ENCODE data around the gene KRT7. TPM values are rescaled to one million over a fixed set of nuclear protein-coding genes. Genes with fewer than 3 reads are reported as not detected.

KRT7 gene
- total RNA-seq, 2 experiments from 2014 or later, result 3.4 to 3.9 TPM

DNA sequence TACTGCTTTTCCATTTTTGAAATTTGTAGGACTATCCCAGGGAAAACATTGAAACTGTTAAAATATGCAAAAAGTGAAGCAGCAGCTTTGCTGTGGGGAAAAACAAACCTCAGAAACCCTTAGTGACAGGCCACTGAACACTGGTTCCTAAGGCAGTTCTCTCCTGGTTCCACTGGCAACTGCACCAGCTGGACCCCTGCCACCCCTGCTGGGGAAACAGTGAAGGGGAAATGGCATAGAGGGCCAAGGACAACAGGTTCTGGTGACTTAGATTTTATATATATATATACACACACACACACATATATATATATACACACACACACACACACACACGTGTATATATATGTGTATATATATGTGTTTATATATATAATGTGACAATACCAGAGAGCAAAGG lies 16.2 kb upstream of the KRT7 start:
- Mint-ChIP-seq H3K36me3 (ENCODE audit: low read depth) (no peaks in the 10 kb centered on the region), H3K4me3 (no peak overlapping the region), H3K4me1 (peaks cover 8% of the 10 kb centered on the region), H3K9me3 (ENCODE audit: low read depth) (no peaks in the 10 kb centered on the region), H3K27ac (no peak overlapping the region), H3K27me3 (peaks cover 22% of the 10 kb centered on the region)
- ATAC-seq (no peak), DNase-seq (no peak)
- intact Hi-C loops (cut with DNase I, micrococcal nuclease), result no loop called here
- CTCF ChIA-PET, result interaction anchor here (0.6 to 1.2 kb wide), 2 partner anchors 46 to 62 kb away, joined by 3 to 7 read pairs; no protein-coding TSS in a partner anchor
- POLR2A ChIA-PET, result no interaction called here

DNA sequence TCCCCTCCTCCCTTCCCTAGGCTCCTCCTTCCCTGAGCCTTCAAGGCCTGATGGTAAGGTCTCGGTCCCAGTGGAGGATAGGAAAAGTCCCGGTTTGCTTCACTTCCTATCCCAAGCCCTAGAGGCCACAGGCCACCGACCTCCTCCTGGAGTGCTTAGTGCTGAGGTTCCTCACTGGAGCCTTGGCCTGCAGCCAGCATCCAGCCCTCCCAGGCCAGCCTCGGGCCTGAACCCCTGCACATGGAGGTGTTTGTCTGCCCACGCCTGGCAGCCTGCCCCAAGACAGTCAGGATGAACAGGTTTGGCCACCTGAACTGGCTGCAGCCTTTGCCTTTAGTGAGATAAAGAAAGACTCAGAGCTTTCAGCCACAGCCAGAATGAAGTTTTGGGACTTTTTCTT lies 15.8 kb upstream of the KRT7 start:
- DNase-seq (no peak), ATAC-seq (no peak)
- H3K36me3 Mint-ChIP-seq (ENCODE audit: low read depth), result no peaks in the 10 kb centered on the region
- CTCF ChIA-PET, result no interaction called here
- intact Hi-C loops (cut with DNase I, micrococcal nuclease), result no loop called here
- POLR2A ChIA-PET, result no interaction called here
- no peaks in the 10 kb centered on the region for H3K9me3 Mint-ChIP-seq (ENCODE audit: low read depth)
- peaks cover 22% of the 10 kb centered on the region for H3K27me3 Mint-ChIP-seq
- no peak overlapping the region for H3K27ac Mint-ChIP-seq
- peaks cover 12% of the 10 kb centered on the region for H3K4me1 Mint-ChIP-seq
- no peak overlapping the region for H3K4me3 Mint-ChIP-seq

GRCh38 chr12:52218001-52218400 lies 15.0 kb upstream of the KRT7 start:
- H3K27ac Mint-ChIP-seq, result no peak overlapping the region
- ChIA-PET POLR2A (no interaction called here), CTCF (no interaction called here)
- intact Hi-C loops (cut with DNase I, micrococcal nuclease), result no loop called here
- DNase-seq (no peak), ATAC-seq (no peak)
- no peaks in the 10 kb centered on the region for H3K36me3 Mint-ChIP-seq (ENCODE audit: low read depth)
- H3K9me3 Mint-ChIP-seq (ENCODE audit: low read depth), result no peaks in the 10 kb centered on the region
- H3K4me3 Mint-ChIP-seq, result no peak overlapping the region
- H3K27me3 Mint-ChIP-seq, result peaks cover 22% of the 10 kb centered on the region
- peaks cover 14% of the 10 kb centered on the region for H3K4me1 Mint-ChIP-seq

- ChIA-PET CTCF (no interaction called here), POLR2A (no interaction called here)
- Mint-ChIP-seq H3K4me3 (no peak overlapping the region), H3K27ac (no peak overlapping the region), H3K4me1 (peaks cover 20% of the 10 kb centered on the region), H3K27me3 (peaks cover 27% of the 10 kb centered on the region), H3K9me3 (ENCODE audit: low read depth) (no peaks in the 10 kb centered on the region), H3K36me3 (ENCODE audit: low read depth) (no peaks in the 10 kb centered on the region)
- DNase-seq (no peak), ATAC-seq (no peak)
- intact Hi-C loops (cut with DNase I, micrococcal nuclease), result loop anchor here in 1 of 2 experiments (5.0 kb wide), 1 partner anchor 107 kb away; no protein-coding TSS in a partner anchor
Observed at GRCh38 chr12:52220477-52220876, 12.6 kb upstream of the KRT7 start.

DNA sequence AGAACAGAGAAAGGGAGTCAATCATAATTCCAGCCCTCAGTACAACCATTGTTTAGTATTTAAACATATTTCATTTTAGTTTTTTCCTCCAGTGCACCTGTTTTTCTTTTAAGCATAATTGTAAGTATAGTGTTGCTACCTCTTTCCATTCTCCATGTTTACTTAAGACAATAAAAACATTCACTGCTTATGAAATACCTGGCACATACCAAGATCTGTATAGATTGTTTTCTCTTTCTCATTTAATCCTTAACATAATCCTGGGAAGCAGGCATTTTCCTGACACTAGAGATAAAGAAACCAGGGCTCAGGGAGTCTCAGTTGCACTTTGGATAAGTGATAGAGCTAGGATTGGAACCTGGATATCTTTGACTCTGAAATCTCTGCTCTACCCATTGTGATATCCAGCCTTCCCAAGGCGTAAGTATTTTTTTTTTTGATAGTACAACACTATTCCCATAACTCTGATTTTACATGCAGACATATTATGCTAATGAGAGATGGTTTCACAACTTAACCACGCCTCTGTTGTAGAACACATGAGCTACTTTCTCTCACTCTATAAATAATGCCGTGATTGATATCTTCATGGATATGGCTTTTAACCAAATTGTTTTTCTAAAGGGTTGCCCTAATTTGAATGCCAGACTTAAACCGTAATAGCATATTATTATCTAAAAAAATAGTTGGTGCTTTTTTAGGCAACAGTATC lies 11.8 kb upstream of the KRT7 start:
- Mint-ChIP-seq H3K4me1 (peaks cover 20% of the 10 kb centered on the region), H3K36me3 (ENCODE audit: low read depth) (no peaks in the 10 kb centered on the region), H3K4me3 (no peak overlapping the region), H3K27ac (no peak overlapping the region), H3K27me3 (peaks cover 27% of the 10 kb centered on the region), H3K9me3 (ENCODE audit: low read depth) (no peaks in the 10 kb centered on the region)
- ChIA-PET POLR2A (interaction anchor here (1.1 kb wide), 1 partner anchor 188 kb away, joined by 4 read pairs; no protein-coding TSS in a partner anchor), CTCF (interaction anchor here (0.5 to 5.5 kb wide), 30 partner anchors 9 to 939 kb away, joined by 3 to 42 read pairs (median 4); partner anchors contain the start of gene KRT86)
- ATAC-seq, result no peak
- intact Hi-C loops (cut with DNase I, micrococcal nuclease), result loop anchor here in 1 of 2 experiments (5.0 kb wide), 1 partner anchor 106 kb away; no protein-coding TSS in a partner anchor
- DNase-seq, result no peak

GRCh38 chr12:52221912-52222457 lies 11.1 kb upstream of the KRT7 start:
- peak overlapping the region; percentile 40 for H3K27ac Mint-ChIP-seq

DNA sequence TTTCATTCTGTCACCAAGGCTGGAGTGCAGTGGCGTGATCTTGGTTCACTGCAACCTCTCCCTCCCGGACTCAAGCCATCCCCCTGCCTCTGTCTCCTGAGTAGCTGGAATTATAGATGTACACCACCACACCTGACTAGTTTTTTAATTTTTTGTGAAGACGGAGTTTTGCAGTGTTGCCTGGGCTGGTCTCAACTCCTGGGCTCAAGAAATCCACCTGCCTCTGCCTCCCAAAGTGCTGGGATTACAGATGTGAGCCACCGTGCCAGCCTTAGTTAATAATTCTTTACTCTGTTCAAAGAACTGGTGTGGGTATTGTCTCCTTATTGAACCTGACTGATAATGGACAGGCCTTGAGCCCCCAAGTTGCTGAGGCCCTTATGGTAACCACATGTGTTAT lies 10.4 kb upstream of the KRT7 start:
- intact Hi-C loops (cut with DNase I, micrococcal nuclease), result loop anchor here (1.0 to 5.0 kb wide), 4 partner anchors 22 to 105 kb away; no protein-coding TSS in a partner anchor
- POLR2A ChIA-PET, result no interaction called here
- no peak for DNase-seq
- Mint-ChIP-seq H3K4me3 (no peak overlapping the region), H3K36me3 (ENCODE audit: low read depth) (no peaks in the 10 kb centered on the region), H3K9me3 (ENCODE audit: low read depth) (no peaks in the 10 kb centered on the region), H3K4me1 (peaks cover 20% of the 10 kb centered on the region), H3K27ac (no peak overlapping the region), H3K27me3 (peaks cover 31% of the 10 kb centered on the region)
- CTCF ChIA-PET, result interaction anchor here (0.6 to 5.5 kb wide), 14 partner anchors 10 to 197 kb away, joined by 3 to 42 read pairs (median 4); no protein-coding TSS in a partner anchor
- no peak for ATAC-seq

More at GRCh38 chr12:52221912-52222457, 11.1 kb upstream of the KRT7 start:
- Mint-ChIP-seq H3K36me3 (ENCODE audit: low read depth) (no peaks in the 10 kb centered on the region), H3K4me1 (peaks cover 20% of the 10 kb centered on the region), H3K4me3 (no peak overlapping the region), H3K27me3 (peaks cover 29% of the 10 kb centered on the region), H3K9me3 (ENCODE audit: low read depth) (no peaks in the 10 kb centered on the region)
- ATAC-seq (peak; percentile 98), DNase-seq (peak; percentile 96)
- ChIA-PET CTCF (interaction anchor here (0.5 to 5.5 kb wide), 34 partner anchors 9 to 939 kb away, joined by 3 to 42 read pairs (median 3); partner anchors contain the start of gene KRT86), POLR2A (interaction anchor here (0.6 to 1.1 kb wide), 2 partner anchors 189 to 388 kb away, joined by 3 to 4 read pairs; no protein-coding TSS in a partner anchor)
- intact Hi-C loops (cut with DNase I, micrococcal nuclease), result loop anchor here (1.0 to 5.0 kb wide), 4 partner anchors 22 to 105 kb away; no protein-coding TSS in a partner anchor

GRCh38 chr12:52223406-52224039 lies 9.5 kb upstream of the KRT7 start:
- ATAC-seq (no peak), DNase-seq (no peak)
- Mint-ChIP-seq H3K27me3 (peaks cover 34% of the 10 kb centered on the region), H3K36me3 (ENCODE audit: low read depth) (no peaks in the 10 kb centered on the region), H3K4me1 (peaks cover 20% of the 10 kb centered on the region), H3K9me3 (ENCODE audit: low read depth) (no peaks in the 10 kb centered on the region), H3K27ac (no peak overlapping the region), H3K4me3 (no peak overlapping the region)
- intact Hi-C loops (cut with DNase I, micrococcal nuclease), result loop anchor here in 1 of 2 experiments (5.0 kb wide), 1 partner anchor 104 kb away; no protein-coding TSS in a partner anchor
- POLR2A ChIA-PET, result no interaction called here
- CTCF ChIA-PET, result interaction anchor here (0.7 to 5.5 kb wide), 2 partner anchors 14 to 28 kb away, joined by 3 to 42 read pairs; no protein-coding TSS in a partner anchor

GRCh38 chr12:52224151-52224550 lies 8.9 kb upstream of the KRT7 start:
- H3K27ac Mint-ChIP-seq, result no peak overlapping the region
- DNase-seq (no peak), ATAC-seq (no peak)
- peaks cover 20% of the 10 kb centered on the region for H3K4me1 Mint-ChIP-seq
- H3K9me3 Mint-ChIP-seq (ENCODE audit: low read depth), result no peaks in the 10 kb centered on the region
- no peaks in the 10 kb centered on the region for H3K36me3 Mint-ChIP-seq (ENCODE audit: low read depth)
- no peak overlapping the region for H3K4me3 Mint-ChIP-seq
- intact Hi-C loops (cut with DNase I, micrococcal nuclease), result loop anchor here in 1 of 2 experiments (5.0 kb wide), 1 partner anchor 103 kb away; no protein-coding TSS in a partner anchor
- CTCF ChIA-PET, result interaction anchor here (1.1 to 5.5 kb wide), 2 partner anchors 9 to 13 kb away, joined by 3 to 42 read pairs; partner anchors contain the start of gene KRT7
- peaks cover 40% of the 10 kb centered on the region for H3K27me3 Mint-ChIP-seq
- POLR2A ChIA-PET, result no interaction called here

DNA sequence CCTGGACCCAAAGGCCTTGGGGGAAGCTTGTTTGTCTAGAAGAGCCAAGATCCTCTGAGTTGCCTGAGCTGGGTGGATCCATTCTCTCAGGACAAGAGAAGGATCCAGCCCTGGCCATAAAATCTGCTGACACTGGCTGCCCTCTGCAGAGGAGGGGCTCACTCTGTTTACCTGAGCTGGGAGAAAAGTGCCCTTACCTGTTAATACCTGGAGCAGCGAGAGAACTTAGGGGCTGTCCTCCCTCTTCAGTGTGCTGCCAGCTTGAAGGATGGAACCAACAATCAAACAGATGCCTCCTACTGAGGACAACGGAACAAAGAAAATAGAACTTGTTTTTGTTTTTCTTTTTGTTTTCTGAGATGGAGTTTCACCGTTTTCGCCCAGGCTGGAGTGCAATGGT lies 7.3 kb upstream of the KRT7 start:
- peaks cover 41% of the 10 kb centered on the region for H3K27me3 Mint-ChIP-seq
- no peak for DNase-seq
- H3K9me3 Mint-ChIP-seq (ENCODE audit: low read depth), result no peaks in the 10 kb centered on the region
- H3K36me3 Mint-ChIP-seq (ENCODE audit: low read depth), result no peaks in the 10 kb centered on the region
- no peak overlapping the region for H3K4me3 Mint-ChIP-seq
- no peak overlapping the region for H3K27ac Mint-ChIP-seq
- POLR2A ChIA-PET, result no interaction called here
- no peak for ATAC-seq
- H3K4me1 Mint-ChIP-seq, result peaks cover 20% of the 10 kb centered on the region
- CTCF ChIA-PET, result interaction anchor here (0.7 to 5.5 kb wide), 5 partner anchors 11 to 608 kb away, joined by 3 to 42 read pairs (median 5); partner anchors contain the start of gene KRT79
- intact Hi-C loops (cut with DNase I, micrococcal nuclease), result no loop called here

GRCh38 chr12:52226446-52226845 lies 6.6 kb upstream of the KRT7 start:
- Mint-ChIP-seq H3K27me3 (peaks cover 40% of the 10 kb centered on the region), H3K4me1 (peaks cover 15% of the 10 kb centered on the region), H3K36me3 (ENCODE audit: low read depth) (no peaks in the 10 kb centered on the region), H3K4me3 (no peak overlapping the region), H3K27ac (no peak overlapping the region), H3K9me3 (ENCODE audit: low read depth) (no peaks in the 10 kb centered on the region)
- ChIA-PET POLR2A (no interaction called here), CTCF (interaction anchor here (5.5 kb wide), 1 partner anchor 11 kb away, joined by 42 read pairs; no protein-coding TSS in a partner anchor)
- ATAC-seq (no peak), DNase-seq (no peak)
- intact Hi-C loops (cut with DNase I, micrococcal nuclease), result no loop called here
